HG02938 (cell line): ENCODE results near the gene SCARF2.
"Not testable (repeated sequence)": the region's sequence is repeated elsewhere in the genome, so short reads cannot be mapped to it uniquely, and the experiment has no call there.

Source experiments
- ATAC-seq: cut with Tn5 transposase; IDR thresholded peaks from one replicate; pipeline ENCODE4 v1.9.1; 2021; ENCODE audit warnings: mild to moderate bottlenecking, moderate library complexity; ENCODE audit not compliant: unreplicated experiment

The SCARF2 gene

DNA sequence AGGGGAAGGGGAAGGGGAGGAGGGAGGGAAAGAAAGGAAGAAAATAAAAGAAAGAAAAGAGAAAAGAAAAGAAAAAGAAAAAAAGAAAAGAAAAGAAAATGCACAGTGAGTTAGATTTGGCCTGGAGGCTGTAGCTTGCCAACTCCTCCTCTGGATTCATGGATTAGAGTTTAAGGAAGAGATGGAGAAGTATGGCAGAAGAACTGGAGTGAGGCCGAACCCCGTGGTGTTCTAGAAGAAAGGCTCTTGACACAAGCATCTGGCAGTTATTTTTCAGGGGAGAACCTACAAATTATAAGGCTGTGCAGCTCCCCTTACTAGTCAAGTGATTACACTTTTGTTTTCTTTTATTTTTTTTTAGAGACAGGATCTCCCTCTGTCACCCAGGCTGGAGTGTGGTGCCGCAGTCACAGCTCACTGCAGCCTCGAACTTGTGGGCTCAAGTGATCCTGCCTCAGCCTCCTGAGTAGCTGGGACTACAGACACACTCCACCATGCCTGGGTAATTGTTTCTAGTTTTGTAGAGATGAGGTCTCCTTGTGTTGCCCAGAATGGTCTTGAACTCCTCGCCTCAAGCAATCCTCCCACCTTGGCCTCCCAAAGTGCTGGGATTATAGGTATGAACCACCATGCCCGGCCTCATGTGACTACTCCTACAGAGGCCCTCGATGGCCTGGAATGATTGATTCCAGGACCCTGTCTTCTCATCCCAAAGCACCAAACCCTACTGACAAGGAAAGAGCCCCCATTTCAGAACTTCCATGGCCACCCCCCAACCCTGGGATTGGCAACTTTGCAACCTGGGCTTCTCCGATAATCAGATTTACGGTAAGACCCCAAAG is 24.2 kb downstream of the SCARF2 start:
- ATAC-seq, result no peak

DNA sequence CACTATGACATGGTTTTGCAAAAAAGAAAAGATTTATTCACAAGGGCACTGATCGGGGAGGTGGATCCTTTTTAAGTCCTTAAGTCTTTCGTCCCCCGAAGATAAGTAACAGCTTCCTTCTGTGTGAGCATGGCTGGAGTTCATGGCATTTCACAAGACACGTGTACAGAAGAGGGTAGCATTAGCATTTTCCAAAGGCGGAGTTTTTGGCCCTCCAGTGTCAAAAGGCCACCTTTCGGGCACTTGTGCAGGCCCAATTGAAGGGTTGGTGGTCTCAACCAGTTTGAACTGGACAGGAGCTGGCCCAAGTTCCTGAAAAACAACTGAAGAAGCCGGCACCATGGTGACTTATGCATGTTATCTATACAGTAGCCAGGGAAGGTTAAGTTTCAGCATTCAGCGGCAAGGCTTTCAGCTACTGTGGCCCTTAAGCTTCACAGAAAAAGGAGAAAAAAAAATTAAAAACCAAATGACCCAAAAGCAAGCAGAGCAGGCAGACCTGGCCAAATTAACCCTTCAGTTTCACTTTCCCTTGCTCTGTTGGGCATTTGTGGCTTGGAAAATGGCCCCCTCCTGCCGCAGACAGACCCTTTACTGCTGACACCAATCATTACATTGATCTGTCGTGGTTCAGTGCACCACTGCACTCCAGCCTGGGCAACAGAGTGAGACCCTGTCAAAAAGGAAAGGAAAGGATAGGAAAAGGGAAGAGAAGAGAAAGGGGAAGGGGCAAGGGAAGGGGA is 25.0 kb downstream of the SCARF2 start:
- ATAC-seq, result no peak

DNA sequence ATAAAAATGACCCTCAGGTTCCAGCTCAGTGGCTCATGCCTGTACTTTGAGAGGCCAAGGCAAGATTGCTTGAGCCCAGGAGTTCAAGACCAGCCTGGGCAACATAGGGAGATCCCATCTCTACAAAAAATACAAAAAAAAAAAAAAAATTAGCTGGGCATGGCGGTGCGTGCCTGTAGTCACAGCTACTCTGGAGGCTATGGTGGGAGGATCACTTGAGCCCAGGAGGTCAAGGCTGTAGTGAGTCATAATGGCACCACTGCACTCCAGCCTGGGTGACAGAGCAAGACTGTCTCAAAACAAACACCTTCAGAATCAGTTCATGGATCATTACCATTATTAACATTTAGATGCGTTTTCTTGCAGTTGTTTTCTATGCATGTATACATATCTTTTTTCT is 28.2 kb downstream of the SCARF2 start:
- not testable (repeated sequence) for ATAC-seq

DNA sequence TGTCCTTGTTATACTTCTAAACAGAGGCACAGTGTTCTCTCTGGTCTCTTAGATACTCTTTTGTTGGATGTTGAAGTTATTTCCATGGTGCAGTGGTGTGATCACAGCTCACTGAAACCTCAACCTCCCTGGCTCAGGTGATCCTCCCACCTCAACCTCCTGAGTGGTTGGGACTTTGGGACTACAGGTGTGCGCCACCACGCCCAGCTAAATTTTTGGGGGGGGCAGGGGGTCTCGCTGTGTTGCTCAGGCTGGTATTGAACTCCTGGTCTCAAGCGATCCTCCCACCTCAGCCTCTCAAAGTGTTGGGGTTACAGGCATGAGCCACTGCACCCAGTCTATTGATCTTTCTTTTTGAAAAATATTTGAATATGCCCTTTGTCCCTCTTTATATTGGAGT is 28.7 kb downstream of the SCARF2 start:
- ATAC-seq, result no peak

DNA sequence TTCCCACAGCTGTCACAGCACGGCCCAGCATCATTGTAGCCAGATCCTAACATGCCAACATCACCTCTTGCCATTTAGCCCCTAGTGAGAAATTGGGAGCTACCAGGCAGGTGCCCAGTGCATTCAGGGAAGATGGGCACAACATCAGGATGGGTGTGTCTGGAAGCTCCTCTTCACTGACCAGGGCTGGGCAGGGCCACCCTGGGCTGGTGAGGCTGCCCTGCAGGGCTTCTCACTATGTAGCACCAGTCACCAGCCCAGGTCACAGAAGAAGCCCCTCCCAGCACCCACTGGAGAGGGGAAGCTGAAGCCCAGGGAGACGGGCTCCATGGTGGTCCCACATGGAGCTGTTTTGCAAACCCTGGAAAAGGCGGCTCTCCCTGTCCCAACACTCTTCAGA is 29.8 kb downstream of the SCARF2 start:
- ATAC-seq, result no peak

DNA sequence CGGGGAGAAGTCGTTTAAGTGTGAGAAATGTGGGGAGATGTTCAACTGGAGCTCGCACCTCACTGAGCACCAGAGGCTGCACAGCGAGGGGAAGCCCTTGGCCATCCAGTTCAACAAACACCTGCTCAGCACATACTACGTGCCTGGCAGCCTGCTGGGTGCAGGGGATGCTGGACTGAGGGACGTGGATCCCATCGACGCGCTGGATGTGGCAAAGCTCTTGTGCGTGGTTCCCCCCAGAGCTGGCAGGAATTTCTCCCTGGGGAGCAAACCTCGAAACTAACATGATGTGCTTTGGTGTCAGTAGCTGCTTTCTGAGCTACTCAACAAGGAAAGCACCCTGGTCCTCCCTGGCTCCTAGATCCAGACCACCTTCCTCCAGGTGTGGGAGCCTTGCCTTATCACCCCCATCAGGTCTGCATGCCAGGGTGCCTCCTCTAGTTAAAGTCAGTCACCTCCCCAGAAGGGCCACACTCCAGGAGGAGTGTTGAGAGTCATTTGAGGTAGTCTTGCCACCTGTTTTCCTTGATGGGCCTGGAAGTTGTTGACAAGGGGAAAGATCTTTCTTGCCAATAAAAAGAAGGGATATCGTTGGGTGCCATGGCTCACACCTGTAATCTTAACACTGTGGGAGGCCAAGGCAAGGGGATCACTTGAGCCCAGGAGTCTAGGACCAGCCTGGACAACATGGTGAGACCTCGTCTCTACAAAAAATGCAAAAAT is 30.8 kb downstream of the SCARF2 start:
- ATAC-seq, result no peak

DNA sequence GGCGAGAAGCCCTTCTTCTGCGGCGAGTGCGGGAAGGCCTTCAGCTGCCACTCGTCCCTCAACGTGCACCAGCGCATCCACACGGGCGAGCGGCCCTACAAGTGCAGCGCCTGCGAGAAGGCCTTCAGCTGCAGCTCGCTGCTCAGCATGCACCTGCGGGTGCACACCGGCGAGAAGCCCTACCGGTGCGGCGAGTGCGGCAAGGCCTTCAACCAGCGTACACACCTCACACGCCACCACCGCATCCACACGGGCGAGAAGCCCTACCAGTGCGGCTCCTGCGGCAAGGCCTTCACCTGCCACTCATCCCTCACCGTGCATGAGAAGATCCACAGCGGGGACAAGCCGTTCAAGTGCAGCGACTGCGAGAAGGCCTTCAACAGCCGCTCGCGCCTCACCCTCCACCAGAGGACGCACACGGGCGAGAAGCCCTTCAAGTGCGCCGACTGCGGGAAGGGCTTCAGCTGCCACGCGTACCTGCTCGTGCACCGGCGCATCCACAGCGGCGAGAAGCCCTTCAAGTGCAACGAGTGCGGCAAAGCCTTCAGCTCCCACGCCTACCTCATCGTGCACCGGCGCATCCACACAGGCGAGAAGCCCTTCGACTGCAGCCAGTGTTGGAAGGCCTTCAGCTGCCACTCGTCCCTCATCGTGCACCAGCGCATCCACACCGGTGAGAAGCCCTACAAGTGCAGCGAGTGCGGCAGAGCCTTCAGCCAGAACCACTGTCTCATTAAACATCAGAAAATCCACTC is 31.5 kb downstream of the SCARF2 start:
- ATAC-seq, result no peak

DNA sequence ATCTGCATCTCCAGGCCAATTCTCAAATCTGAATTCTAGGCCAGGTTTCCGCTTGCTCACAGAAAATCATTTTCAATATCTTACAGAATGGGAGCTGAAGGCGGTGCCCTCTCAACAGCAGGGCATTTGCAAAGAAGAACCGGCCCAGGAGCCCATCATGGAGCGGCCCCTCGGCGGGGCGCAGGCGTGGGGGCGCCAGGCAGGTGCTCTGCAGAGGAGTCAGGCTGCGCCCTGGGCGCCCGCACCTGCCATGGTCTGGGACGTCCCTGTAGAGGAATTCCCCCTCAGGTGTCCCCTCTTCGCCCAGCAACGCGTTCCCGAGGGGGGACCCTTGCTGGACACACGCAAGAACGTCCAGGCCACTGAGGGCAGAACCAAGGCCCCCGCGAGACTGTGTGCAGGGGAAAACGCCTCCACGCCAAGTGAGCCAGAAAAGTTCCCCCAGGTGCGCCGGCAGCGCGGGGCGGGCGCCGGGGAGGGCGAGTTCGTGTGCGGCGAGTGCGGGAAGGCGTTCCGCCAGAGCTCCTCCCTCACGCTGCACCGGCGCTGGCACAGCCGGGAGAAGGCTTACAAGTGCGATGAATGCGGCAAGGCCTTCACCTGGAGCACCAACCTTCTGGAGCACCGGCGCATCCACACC is 32.2 kb downstream of the SCARF2 start:
- ATAC-seq, result no peak

DNA sequence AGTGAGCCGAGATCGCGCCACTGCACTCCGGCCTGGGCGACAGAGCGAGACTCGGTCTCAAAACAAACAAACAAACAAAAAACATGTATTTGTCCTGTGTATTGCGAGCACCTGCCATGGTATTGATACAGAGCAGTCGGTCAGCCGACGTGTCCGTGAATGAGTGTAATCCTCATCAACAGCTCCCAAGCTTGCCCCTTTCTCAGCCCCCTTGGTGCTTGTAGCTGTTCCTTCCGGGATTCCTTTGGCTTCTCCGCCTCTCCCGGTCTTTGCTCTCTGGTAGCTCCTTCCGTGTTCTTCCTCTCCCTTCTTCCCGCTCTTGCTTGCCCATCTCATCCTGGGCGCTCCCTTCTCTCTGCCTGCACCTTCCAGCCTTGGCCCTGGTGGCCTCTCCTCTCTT is 32.7 kb downstream of the SCARF2 start:
- no peak for ATAC-seq

DNA sequence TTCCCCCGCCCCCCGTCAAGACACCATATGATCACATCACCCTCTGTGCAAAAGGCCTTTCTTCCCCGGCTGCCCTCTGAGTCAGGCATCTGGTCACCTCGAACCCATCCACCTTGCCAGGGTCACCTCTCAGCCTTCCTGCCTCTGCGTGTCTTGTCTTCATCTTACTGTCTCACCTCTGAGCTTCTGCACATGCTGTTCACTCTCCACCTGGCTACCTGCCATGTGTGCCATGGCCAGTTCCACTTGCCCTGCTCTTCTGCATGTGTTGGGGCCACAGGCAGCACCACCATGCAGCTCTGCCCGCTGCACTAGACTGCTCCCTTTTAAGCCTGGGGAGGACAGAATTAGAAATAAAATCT is 33.9 kb downstream of the SCARF2 start:
- ATAC-seq, result no peak

DNA sequence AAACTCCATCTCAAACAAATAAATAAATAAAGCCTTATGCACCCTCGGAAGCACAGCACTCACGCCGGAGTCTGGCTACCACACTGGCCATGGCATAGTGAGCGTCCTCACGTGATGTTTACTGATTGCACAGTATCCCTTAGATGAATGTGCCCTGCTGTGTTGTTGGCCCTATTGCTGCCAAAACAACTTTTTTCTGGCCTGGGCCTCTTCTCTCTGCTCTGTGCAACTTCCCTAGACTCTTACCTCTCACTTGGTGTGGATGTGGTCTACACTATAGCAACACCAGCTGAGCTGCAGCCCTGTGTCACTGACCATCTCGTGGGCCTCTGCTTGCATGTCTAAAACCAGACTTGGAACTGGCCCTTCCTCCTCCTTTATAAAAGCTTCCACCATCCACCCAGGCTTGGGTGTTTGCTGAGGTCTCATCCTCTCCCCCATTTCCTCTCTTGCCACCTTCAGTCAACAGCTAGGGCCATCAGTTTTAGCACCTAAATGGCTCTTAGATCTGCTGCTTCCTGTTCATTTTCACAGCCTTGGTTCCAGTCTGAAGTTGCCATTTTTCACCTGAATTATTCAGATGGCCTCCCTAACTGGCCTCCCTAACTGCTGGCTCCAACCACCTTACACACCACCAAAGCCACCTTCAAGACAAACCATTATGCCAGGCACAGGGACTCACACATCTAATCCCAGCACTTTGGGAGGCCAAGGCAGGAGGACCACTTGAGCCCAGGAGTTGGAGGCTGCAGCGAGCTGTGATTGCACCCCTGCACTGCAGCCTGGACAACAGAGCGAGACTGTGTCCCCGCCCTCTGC is 34.5 kb downstream of the SCARF2 start:
- no peak for ATAC-seq

DNA sequence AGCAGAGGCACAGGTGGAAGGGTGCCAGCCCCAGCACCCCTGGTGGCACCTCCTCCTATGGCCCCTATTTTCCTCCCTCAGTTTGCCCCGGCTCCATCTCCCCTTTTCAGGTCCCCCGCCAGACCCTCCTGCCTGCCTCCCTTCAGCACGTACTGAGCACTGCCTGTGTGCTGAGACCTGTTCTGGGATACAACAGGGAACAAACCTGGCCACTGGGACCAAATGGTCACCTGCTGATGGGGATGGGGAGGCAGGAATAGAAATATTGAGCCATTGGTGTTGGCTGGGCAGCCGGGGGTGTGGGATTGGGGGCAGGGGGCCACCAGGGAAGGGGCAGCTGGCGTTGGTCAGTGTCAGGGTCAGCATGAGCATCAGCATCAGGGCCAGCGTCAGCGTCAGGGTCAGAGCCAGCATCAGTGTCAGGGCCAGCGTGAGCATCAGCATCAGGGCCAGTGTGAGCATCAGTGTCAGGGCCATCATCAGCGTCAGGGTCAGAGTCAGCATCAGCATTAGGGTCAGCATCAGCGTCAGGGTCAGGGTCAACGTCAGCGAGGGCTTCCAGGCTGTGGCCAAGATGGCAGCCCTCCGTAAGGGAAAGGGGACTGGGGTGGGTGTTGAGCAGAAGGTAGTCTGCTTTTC is 36.1 kb downstream of the SCARF2 start:
- no peak for ATAC-seq

DNA sequence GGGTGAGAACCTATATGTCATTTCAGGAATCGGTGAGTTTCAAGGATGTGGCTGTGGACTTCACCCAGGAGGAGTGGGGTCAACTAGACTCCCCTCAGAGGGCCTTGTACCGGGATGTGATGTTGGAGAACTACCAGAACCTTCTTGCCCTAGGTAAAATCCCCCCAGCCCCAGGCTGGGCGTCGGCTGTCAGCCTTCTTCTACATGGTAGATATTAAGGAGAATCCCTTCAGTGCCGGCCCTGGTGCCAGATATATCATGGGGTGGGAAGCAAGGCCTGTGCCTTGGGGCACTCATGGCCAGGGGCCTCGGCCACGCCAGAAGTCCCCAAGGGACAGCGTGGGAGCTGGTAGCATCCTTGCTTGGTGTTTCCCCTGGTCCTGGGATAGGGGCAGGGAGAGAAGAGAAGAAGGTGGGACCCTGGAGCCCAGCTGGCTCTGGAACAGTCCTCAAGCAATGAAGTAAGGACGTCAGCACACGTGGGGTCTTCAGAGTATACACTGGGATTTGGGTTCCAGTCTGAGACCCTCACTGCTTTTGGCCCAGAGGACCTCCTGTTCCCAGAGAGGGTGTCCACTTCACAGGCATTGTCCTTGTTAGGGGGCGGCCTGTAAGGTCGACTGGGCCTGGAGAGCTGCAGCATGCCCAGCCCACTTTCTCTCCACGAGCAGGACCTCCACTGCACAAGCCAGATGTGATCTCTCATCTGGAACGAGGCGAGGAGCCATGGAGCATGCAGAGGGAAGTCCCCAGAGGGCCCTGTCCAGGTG is 36.8 kb downstream of the SCARF2 start:
- no peak for ATAC-seq

DNA sequence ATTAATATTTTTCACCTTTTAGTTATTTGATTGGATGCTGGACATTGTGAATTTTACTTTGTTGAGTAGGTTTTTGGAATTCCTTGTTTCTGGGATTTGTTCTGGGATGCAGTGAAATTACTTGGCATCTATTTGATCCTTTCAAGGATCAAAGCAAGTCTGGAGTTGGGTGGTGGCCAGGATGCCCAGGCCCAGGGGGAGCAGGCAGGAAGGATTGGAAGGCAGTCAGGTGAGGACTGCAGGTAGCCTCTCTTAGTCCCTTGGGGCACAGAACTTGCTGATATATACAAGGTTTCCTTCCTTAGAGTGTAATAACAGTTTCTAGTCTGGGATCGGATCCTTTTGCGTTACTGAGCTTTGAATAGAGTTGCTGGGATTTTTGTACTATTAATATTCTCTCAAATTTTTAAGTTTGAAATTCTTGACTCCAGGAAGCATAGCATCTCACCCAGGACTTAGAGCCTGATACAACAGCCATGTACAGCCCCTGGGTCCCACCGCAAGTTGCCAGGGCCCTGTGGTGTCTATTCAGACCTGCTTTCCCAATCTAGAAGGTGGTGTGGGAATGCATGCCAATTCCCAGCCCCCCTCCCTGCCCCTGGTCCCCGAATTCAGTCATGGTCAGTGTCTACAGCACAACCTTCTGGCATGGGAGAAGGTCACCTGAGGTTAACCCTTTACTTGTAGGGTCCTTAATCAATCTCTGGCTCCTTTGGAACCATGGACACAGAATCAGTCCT is 37.6 kb downstream of the SCARF2 start:
- no peak for ATAC-seq

DNA sequence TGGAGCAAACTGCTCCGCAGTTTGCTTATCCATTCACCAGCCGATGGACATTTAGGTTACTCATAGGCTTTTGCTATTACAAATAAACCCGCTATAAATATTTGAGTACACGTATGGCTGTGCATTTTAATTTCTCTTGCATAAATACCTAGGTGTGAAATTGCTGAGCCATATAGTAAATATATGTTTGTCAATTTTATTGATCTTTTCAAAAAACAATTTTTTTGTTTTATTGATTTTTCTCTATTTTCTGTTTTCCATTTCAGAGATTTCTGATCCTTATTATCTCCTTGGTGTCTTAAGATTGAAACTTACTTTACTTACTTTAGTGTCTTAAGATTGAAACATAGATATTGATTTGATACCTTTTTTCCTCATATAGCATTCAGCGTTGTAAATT is 39.2 kb downstream of the SCARF2 start:
- no peak for ATAC-seq

DNA sequence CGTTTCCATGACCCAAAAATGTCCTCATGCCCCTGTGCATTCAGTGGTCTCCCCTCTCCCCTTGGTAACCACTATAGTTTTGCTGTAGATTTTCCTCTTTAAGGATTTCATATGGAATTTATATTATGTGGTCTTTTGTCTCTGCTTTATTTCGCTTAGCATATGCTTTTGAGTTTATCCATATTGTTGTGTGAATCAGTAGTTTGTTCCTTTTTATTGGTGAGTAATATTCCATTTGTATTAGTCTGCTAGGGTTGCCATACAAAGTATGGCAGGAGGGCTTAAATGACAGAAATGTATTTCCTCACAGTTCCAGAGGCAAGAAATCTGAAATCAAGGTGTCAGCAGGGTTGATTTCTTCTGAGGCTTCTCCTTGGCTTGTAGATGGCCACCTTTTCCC is 40.1 kb downstream of the SCARF2 start:
- ATAC-seq, result no peak

DNA sequence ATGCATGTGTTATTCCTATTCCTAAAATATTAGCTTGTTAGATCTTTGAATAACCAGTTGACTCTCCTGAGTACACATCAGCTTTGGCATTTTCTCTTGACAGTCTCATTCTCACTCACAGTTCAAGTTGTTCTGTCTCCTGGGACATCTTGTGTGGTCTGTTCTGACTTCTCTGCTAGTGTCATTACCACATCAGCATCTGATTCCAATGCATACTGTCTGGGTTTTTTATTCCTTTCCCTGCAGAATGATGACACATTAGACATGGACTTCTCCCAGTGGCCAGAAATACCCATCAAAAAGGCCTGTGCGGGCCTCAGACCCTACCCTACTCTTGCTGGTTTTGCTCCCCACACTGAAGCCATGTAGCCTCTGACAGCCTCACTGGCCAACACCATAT is 41.0 kb downstream of the SCARF2 start:
- no peak for ATAC-seq

DNA sequence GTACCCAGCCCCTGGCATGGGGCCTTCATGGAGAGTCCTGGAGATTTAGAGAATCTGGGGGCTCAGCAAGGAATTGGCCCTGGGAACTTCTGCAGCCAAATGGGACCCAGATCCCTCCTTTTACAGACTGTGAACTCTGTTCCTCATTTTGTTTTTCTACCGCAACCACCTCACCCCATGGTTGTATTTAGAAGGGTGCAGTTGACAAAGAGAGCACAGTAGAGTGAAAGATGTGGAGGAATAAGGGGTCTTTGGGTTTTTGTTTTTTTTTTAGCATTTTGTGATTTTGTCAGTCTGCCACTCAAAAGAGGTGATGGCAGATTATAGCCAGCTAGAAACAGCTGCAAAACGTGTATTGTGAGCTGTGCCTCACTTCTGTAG is 41.7 kb downstream of the SCARF2 start:
- ATAC-seq, result no peak
